Left ventricle myocardium superior (tissue), 1 donor: ENCODE measurements around the gene ZNF639. TPM values are rescaled to one million over a fixed set of nuclear protein-coding genes. Genes with fewer than 3 reads are reported as not detected.
A peak's percentile ranks its signal among the peaks of the same experiment; 100 is the strongest.
"Not testable (repeated sequence)": the region's sequence is repeated elsewhere in the genome, so short reads cannot be mapped to it uniquely, and the experiment has no call there.

Experiments used
- ATAC-seq: fragments of 200-7000 bp; cut with Tn5 transposase; one replicate; pipeline ENCODE4 v1.9.1; 2020; ENCODE audit warnings: mild to moderate bottlenecking, moderate library complexity
- DNase-seq: peaks from one replicate; pipeline ENCODE4 v3.0.0-alpha.2; 2020
- intact Hi-C: fragments of 100-400 bp; cut with micrococcal nuclease; formaldehyde crosslinking; loops from one replicate; pipeline ENCODE4 v1.11.0; 2022
- long read RNA-seq: library from polyadenylated mRNA; unstranded; transcript quantifications from one replicate; pipeline ENCODE4 v2.0.0, GENCODE V29; 2021
- total RNA-seq: library from RNA; stranded (reverse); fragmentation: NEBNext Ultra II Directional; extraction: Animal tissue kit (Norgen Biotek cat#: 25700); gene quantifications from one replicate; pipeline ENCODE4 v1.2.1, GENCODE V29; 2021
- donor health status: DM: no; HTN: yes; CAD: no; lungs with severe emphysema.

Gene ZNF639
- total RNA-seq = 34.4 TPM
- long read RNA-seq, full-length matches to known transcripts = 81 of 95 reads
- long read RNA-seq, partial matches to known transcripts = 5 of 95 reads
- long read RNA-seq, other reads (novel, unspliced or antisense) = 9 of 95 reads

- DNase-seq = peak; percentile 91
- intact Hi-C loops = no loop called here
- ATAC-seq = peak; percentile 87
Observed at GRCh38 chr3:179322286-179323196, at the start of gene ZNF639. Gene ZNF639, plus strand, starts transcription at chr3:179323031. Its CDS starts 5,263 bp downstream, at chr3:179328294.

GRCh38 chr3:179274434-179274833 is 48.4 kb upstream of the ZNF639 start:
- intact Hi-C loops, DNase-seq, ATAC-seq: not testable (repeated sequence)

- no peak for DNase-seq
- intact Hi-C loops = no loop called here
- no peak for ATAC-seq
Observed at GRCh38 chr3:179276001-179276400, 46.8 kb upstream of the ZNF639 start.

GRCh38 chr3:179276743-179277142 is 46.1 kb upstream of the ZNF639 start:
- no peak for ATAC-seq
- intact Hi-C loops = no loop called here
- no peak for DNase-seq

- intact Hi-C loops = no loop called here
- DNase-seq (no peak), ATAC-seq (no peak)
Observed at GRCh38 chr3:179278151-179278550, 44.7 kb upstream of the ZNF639 start.

- intact Hi-C loops = no loop called here
- ATAC-seq = no peak
- DNase-seq = no peak
Observed at GRCh38 chr3:179278932-179279693, 43.7 kb upstream of the ZNF639 start.

- ATAC-seq = no peak
- intact Hi-C loops = no loop called here
- no peak for DNase-seq
Observed at GRCh38 chr3:179279837-179280236, 43.0 kb upstream of the ZNF639 start.

GRCh38 chr3:179281825-179282224 is 41.0 kb upstream of the ZNF639 start:
- ATAC-seq = no peak
- DNase-seq = no peak
- intact Hi-C loops = no loop called here

GRCh38 chr3:179286331-179286730 is 36.5 kb upstream of the ZNF639 start:
- no peak for ATAC-seq
- intact Hi-C loops = no loop called here
- DNase-seq = no peak

GRCh38 chr3:179288845-179289244 is 34.0 kb upstream of the ZNF639 start:
- DNase-seq = no peak
- intact Hi-C loops = no loop called here

GRCh38 chr3:179289295-179289694 is 33.5 kb upstream of the ZNF639 start:
- ATAC-seq (no peak), DNase-seq (no peak)
- intact Hi-C loops = no loop called here

More at GRCh38 chr3:179288845-179289244, 34.0 kb upstream of the ZNF639 start:
- no peak for ATAC-seq

- ATAC-seq = no peak
- intact Hi-C loops = no loop called here
- no peak for DNase-seq
Observed at GRCh38 chr3:179292450-179292849, 30.4 kb upstream of the ZNF639 start.

GRCh38 chr3:179297971-179298725 is 24.7 kb upstream of the ZNF639 start:
- ATAC-seq (no peak), DNase-seq (no peak)
- intact Hi-C loops = no loop called here

GRCh38 chr3:179299316-179299715 is 23.5 kb upstream of the ZNF639 start:
- intact Hi-C loops = no loop called here
- ATAC-seq (no peak), DNase-seq (no peak)

- DNase-seq (no peak), ATAC-seq (no peak)
- intact Hi-C loops = no loop called here
Observed at GRCh38 chr3:179299999-179300613, 22.7 kb upstream of the ZNF639 start.

GRCh38 chr3:179301645-179302044 is 21.2 kb upstream of the ZNF639 start:
- DNase-seq (no peak), ATAC-seq (no peak)
- intact Hi-C loops = no loop called here

GRCh38 chr3:179302111-179302510 is 20.7 kb upstream of the ZNF639 start:
- ATAC-seq (no peak), DNase-seq (no peak)
- intact Hi-C loops = no loop called here

GRCh38 chr3:179304605-179305004 is 18.2 kb upstream of the ZNF639 start:
- ATAC-seq (no peak), DNase-seq (no peak)
- intact Hi-C loops = no loop called here

- ATAC-seq, intact Hi-C loops, DNase-seq: not testable (repeated sequence)
Observed at GRCh38 chr3:179307362-179307761, 15.5 kb upstream of the ZNF639 start.
